K562 (cell line): ENCODE results near the gene ORC3. TPM values are rescaled to one million over a fixed set of nuclear protein-coding genes. Genes with fewer than 3 reads are reported as not detected.
A peak's percentile ranks its signal among the peaks of the same experiment; 100 is the strongest.

Experiments used
- ATAC-seq: fragments of 200-7000 bp; cut with Tn5 transposase; 3 replicates; pipeline ENCODE4 v1.9.1; 2020; ENCODE audit warnings: moderate library complexity
- BruUV-seq: library from RNA; stranded (reverse); fragments of 400-500 nt; replicated peaks from 2 replicates; lab custom pipeline; 2021; lab: Mats Ljungman, UMichigan
- CTCF ChIA-PET: fragments of 300-600 bp; formaldehyde crosslinking; extraction: SDS; loops from one replicate; lab custom pipeline; 2021; ENCODE audit warnings: low intra/inter-chr PET ratio; lab: Yijun Ruan, JAX
- POLR2A ChIA-PET: fragments of 300-600, 350-650 bp; sonication (Branson Sonifier 250); formaldehyde crosslinking; extraction: SDS; loops from one replicate; lab custom pipeline; 2021; ENCODE audit warnings: antibody characterized with exemption, inconsistent platforms; lab: Yijun Ruan, JAX
- DNase-seq, 4 experiments: peaks; one replicate each; pipeline versions ENCODE4 v3.0.0 to v3.0.0-alpha.2; 2011 to 2018; ENCODE audit warnings: low spot score in 3 of 4, mixed read lengths in 3 of 4; ENCODE audit errors: extremely low read depth in 1 of 4
- FAIRE-seq: peaks from 2 replicates; lab custom pipeline; 2011; peaks lifted over from hg19 to GRCh38; lab: Jason Lieb, UNC
- H2AFZ ChIP-seq: 2 replicates; pipeline ENCODE4 v1.6.0; 2011; ENCODE audit warnings: low read depth, low read length, control low read depth, inconsistent platforms
- H3K27ac ChIP-seq: fragments of 200-600 bp; 3 replicates; pipeline ENCODE4 v1.8.0; 2011; ENCODE audit warnings: low read depth, mild to moderate bottlenecking, control low read depth, inconsistent platforms, low read length, moderate library complexity, mixed read lengths; ENCODE audit errors: extremely low read depth
- H3K27me3 ChIP-seq, 2 experiments: fragments of 300-600 bp in 1 of 2; 2 replicates in 1 of 2; 3 replicates in 1 of 2; pipeline versions ENCODE4 v1.6.0 to v1.8.0; 2011; ENCODE audit warnings: inconsistent platforms in 2 of 2, low read length in 2 of 2, mild to moderate bottlenecking in 1 of 2, mixed read lengths in 1 of 2, moderate library complexity in 1 of 2; ENCODE audit not compliant: control insufficient read depth in 2 of 2, insufficient read depth in 2 of 2
- H3K36me3 ChIP-seq: fragments of 300-600 bp; 3 replicates; pipeline ENCODE4 v1.8.0; 2011; ENCODE audit warnings: mild to moderate bottlenecking, low read length, inconsistent platforms; ENCODE audit not compliant: control insufficient read depth, insufficient read depth
- H3K4me1 ChIP-seq, 2 experiments: fragments of 200-600 bp in 1 of 2; replicated peaks in 1 of 2; 2 replicates in 1 of 2; 3 replicates in 1 of 2; pipeline versions ENCODE4 v1.5.1 to v1.8.0; 2011; ENCODE audit warnings: inconsistent platforms in 2 of 2, low read length in 2 of 2, mild to moderate bottlenecking in 1 of 2, mixed read lengths in 1 of 2, moderate library complexity in 1 of 2; ENCODE audit not compliant: control insufficient read depth in 2 of 2, insufficient read depth in 2 of 2
- H3K4me2 ChIP-seq: 2 replicates; pipeline ENCODE4 v1.6.1; 2011; ENCODE audit warnings: low read length, control low read depth, inconsistent platforms, mixed read lengths; ENCODE audit not compliant: insufficient read depth
- H3K4me3 ChIP-seq: fragments of 200-600 bp; sonication (generic), shearing (Covaris generic); 2 replicates; pipeline ENCODE4 v1.5.1; 2016; ENCODE audit warnings: control low read depth, inconsistent platforms
- H3K79me2 ChIP-seq: fragments of 200-600 bp; 3 replicates; pipeline ENCODE4 v1.8.0; 2011; ENCODE audit warnings: low read length, inconsistent platforms; ENCODE audit not compliant: control insufficient read depth, insufficient read depth
- H3K9ac ChIP-seq, 2 experiments: 2 replicates each; pipeline versions ENCODE4 v1.6.0 to v1.6.1; 2011; ENCODE audit warnings: low read depth in 2 of 2, low read length in 2 of 2, control low read depth in 1 of 2, inconsistent platforms in 1 of 2, mild to moderate bottlenecking in 1 of 2, mixed read lengths in 1 of 2; ENCODE audit not compliant: insufficient read depth in 1 of 2
- H3K9me1 ChIP-seq: one replicate; pipeline ENCODE4 v1.6.0; 2011; ENCODE audit warnings: inconsistent platforms, mild to moderate bottlenecking, low read length, moderate library complexity; ENCODE audit not compliant: control insufficient read depth, insufficient read depth
- H3K9me3 ChIP-seq: replicated peaks from 2 replicates; pipeline ENCODE4 v1.5.1; 2011; ENCODE audit warnings: low read depth, low read length, inconsistent platforms; ENCODE audit not compliant: control insufficient read depth, insufficient read depth
- H4K20me1 ChIP-seq: replicated peaks from 2 replicates; pipeline ENCODE4 v1.6.1; 2011; ENCODE audit warnings: low read length, inconsistent platforms, mixed read lengths; ENCODE audit not compliant: control insufficient read depth, insufficient read depth
- ARID3A ChIP-seq: IDR thresholded peaks from 2 replicates; pipeline ENCODE4 v1.6.1; 2012; ENCODE audit warnings: low read depth, low read length, improper control_type of control experiment, borderline replicate concordance
- C11orf30 ChIP-seq: fragments of 450-650 bp; IDR thresholded peaks from 2 replicates; pipeline ENCODE4 v1.6.1; 2016; ENCODE audit warnings: low read depth, mild to moderate bottlenecking
- PRMT5 ChIP-seq: sonication (generic); formaldehyde crosslinking; IDR thresholded peaks from 2 replicates; pipeline ENCODE4 v1.5.0; 2020; ENCODE audit warnings: missing genetic modification reagents
- SPI1 ChIP-seq: IDR thresholded peaks from 2 replicates; pipeline ENCODE4 v1.6.1; 2011; ENCODE audit warnings: low read depth, low read length, control low read depth, borderline replicate concordance
- WHSC1 ChIP-seq: IDR thresholded peaks from one replicate; pipeline ENCODE4 v1.6.1; 2012; ENCODE audit warnings: low read length, control low read depth, inconsistent platforms
- ZFP36 ChIP-seq: fragments of 150-350 bp; IDR thresholded peaks from 2 replicates; pipeline ENCODE4 v1.6.1; 2018; ENCODE audit warnings: low read length, low read depth; ENCODE audit not compliant: partially characterized antibody
- ZNF316 ChIP-seq: fragments of 450-650 bp; IDR thresholded peaks from 2 replicates; pipeline ENCODE4 v1.6.1; 2016
- WGBS: fragments of 100-300 bp; shearing (Covaris generic); methylation state at CpG from one replicate; pipeline ENCODE4 v1.1.6; 2016; ENCODE audit warnings: low coverage, mixed read lengths; ENCODE audit not compliant: insufficient coverage; ENCODE audit errors: missing lambda C conversion rate; 5-methylcytosine and 5-hydroxymethylcytosine counted together
- in situ Hi-C: fragments of 300-500 bp; cut with MboI; formaldehyde crosslinking; loops from 4 replicates; pipeline ENCODE4 v1.15.0; 2018; ENCODE audit warnings: inconsistent platforms, mixed read lengths
- intact Hi-C: fragments of 100-400 bp; cut with micrococcal nuclease; formaldehyde crosslinking; loops from 2 replicates; pipeline ENCODE4 v1.14.2; 2022
- polyA plus RNA-seq, 8 experiments: library from polyadenylated mRNA; depleted of rRNA in 4 of 8; stranded (reverse) in 5 of 8; unstranded in 3 of 8; fragments of >200 nt; fragmentation: Nextera tagmentation in 2 of 8; fragmentation: Illumina TruSeq in 1 of 8; extraction: Ambion mirVana in 2 of 8; extraction: Trizol in 1 of 8; gene quantifications; 2 replicates each; pipeline versions ENCODE4 v1.2.1 to v1.2.3, GENCODE V29; 2011 to 2014; ENCODE audit warnings: inconsistent platforms in 1 of 8, missing spikeins in 1 of 8
- total RNA-seq, 7 experiments: library from RNA; depleted of rRNA in 6 of 7; stranded (reverse); fragments of >200 nt in 6 of 7; fragmentation: Illumina TruSeq in 2 of 7; extraction: Trizol in 2 of 7; gene quantifications; 2 replicates each; pipeline versions ENCODE4 v1.2.1 to v1.2.3, GENCODE V29; 2011 to 2021; ENCODE audit warnings: low replicate concordance in 1 of 7

Gene ORC3
- total and polyA plus RNA-seq, 9 of the 15 experiments (the other 6 are each of a cell fraction or from before 2014, with no cell fraction given): 28.8 to 159 (median 74.8) TPM

DNA sequence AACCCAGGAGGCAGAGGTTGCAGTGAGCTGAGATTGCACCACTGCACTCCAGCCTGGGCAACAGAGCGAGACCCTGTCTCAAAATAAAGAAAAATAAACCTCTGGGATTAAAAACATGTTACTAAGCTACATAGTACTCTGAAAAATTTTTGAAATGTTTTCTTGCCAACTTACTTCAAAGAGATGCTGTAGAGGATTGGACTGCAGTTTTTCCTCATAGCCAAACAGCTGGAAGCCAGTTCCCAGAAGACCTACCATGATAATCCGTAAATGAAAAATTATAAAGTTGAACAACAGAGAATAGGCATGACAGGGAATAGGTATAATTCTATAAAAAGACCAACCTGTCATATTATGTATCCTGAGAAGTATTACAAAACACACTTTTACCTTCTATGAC lies 48.2 kb upstream of the ORC3 start (continued):
- TF ChIP-seq ARID3A (no peak), ZFP36 (no peak), PRMT5 (CRISPR knock-in tag) (no peak), SPI1 (no peak)

DNA sequence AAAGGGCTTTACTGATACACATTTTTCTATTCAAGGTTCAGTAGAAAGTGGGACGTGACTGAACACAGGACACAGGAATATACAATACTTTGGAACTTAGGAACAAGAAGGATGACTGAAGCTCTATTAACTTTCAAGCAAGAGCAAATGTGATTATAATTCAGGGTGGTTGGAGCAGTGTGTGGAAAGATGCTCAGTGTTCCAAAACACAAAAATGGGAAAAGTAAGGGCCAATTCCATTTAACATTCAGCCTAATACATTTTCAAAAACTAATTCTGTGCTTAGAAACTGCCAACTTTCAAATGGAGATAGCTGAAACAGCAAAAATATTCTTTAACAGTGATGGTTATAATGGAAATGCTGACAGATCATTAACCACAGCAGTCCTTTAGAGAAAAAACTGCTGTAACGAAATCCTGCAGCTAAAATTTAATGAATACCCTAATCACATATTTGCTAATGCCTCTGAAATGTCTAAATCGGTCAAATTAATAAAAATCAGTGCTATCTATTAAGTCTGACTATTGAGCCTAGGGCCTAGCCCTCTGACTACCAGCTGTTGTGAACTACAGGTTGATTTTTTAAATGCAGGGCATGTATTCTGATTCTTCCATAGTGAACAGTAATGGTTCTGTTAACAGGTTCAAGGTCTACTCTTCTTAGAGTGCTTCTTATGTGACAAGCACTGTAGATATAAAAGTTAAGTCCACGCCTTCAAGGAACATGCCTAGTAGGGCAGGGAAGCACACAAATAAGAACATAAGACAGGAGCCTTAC lies 46.0 kb upstream of the ORC3 start:
- Histone ChIP-seq H2AFZ (no peak overlapping the region), H3K4me1 (no peaks in the 10 kb centered on the region)
- no peak for FAIRE-seq

More for the DNA sequence above, 46.0 kb upstream of the ORC3 start:
- H3K9me3 ChIP-seq: no peaks in the 10 kb centered on the region
- 84% methylated on average over 4 of the region's 4 CpGs for WGBS
- no peak overlapping the region for H3K9ac ChIP-seq
- ATAC-seq: no peak
- in situ Hi-C loops (no loop called here), intact Hi-C loops (no loop called here)
- H3K27ac ChIP-seq: no peak overlapping the region
- H3K9me1 ChIP-seq: no peaks in the 10 kb centered on the region
- no peak overlapping the region for H3K4me2 ChIP-seq
- H4K20me1 ChIP-seq: no peaks in the 10 kb centered on the region
- POLR2A ChIA-PET: no interaction called here
- BruUV-seq: no TSS peak
- no peaks in the 10 kb centered on the region for H3K79me2 ChIP-seq
- CTCF ChIA-PET: no interaction called here
- DNase-seq: no peak
- H3K36me3 ChIP-seq: peaks cover 81% of the 10 kb centered on the region
- H3K27me3 ChIP-seq: no peaks in the 10 kb centered on the region
- TF ChIP-seq ZNF316 (peak; percentile 50; the same call in 1 of the 2 replicates), WHSC1 (no peak), C11orf30 (0 out of 2 replicates have a peak, but pooled peaks have one; percentile 12)
- H3K4me3 ChIP-seq: no peak overlapping the region
